Uterus (tissue), 4 donors: Measurements from ENCODE around the gene LCN9. TPM values are rescaled to one million over a fixed set of nuclear protein-coding genes. Genes with fewer than 3 reads are reported as not detected.
"Not testable (repeated sequence)": the region's sequence is repeated elsewhere in the genome, so short reads cannot be mapped to it uniquely, and the experiment has no call there.

Source experiments
- DNase-seq, 2 donors: peaks; one replicate each; pipeline ENCODE4 v3.0.0-alpha.2; 2019 to 2020
- H3K27ac ChIP-seq, 2 donors: fragments of 200-600 bp; sonication (generic); 1 replicate in 1 of 2; 2 replicates in 1 of 2; pipeline ENCODE4 v1.5.1; 2016 to 2018
- H3K27me3 ChIP-seq, 2 donors: fragments of 200-600 bp; sonication (generic); one replicate each; pipeline ENCODE4 v1.5.1; 2018 to 2019; ENCODE audit warnings: control low read depth in 1 of 2
- H3K36me3 ChIP-seq, 2 donors: fragments of 200-600 bp; sonication (generic); one replicate each; pipeline ENCODE4 v1.5.1; 2019; ENCODE audit warnings: control low read depth in 1 of 2
- H3K4me1 ChIP-seq, 2 donors: fragments of 200-600 bp; sonication (generic); one replicate each; pipeline ENCODE4 v1.5.1; 2018 to 2019; ENCODE audit warnings: control low read depth in 1 of 2
- H3K4me3 ChIP-seq, 2 donors: fragments of 200-600 bp; sonication (generic); 1 replicate in 1 of 2; 2 replicates in 1 of 2; pipeline ENCODE4 v1.5.1; 2018 to 2019; ENCODE audit warnings: mild to moderate bottlenecking in 1 of 2
- H3K9me3 ChIP-seq, 2 donors: fragments of 200-600 bp; sonication (generic); one replicate each; pipeline ENCODE4 v1.5.1; 2019; ENCODE audit warnings: control low read depth in 1 of 2
- CTCF ChIP-seq, 4 experiments: fragments of 200-600 bp in 2 of 4; fragments of 450-650 bp in 2 of 4; sonication (generic) in 2 of 4; IDR thresholded peaks; one replicate each; pipeline ENCODE4 v1.5.1; 2016 to 2019; ENCODE audit warnings: antibody characterized with exemption in 4 of 4, mild to moderate bottlenecking in 2 of 4, moderate library complexity in 1 of 4
- POLR2A ChIP-seq, 2 donors: fragments of 450-650 bp; IDR thresholded peaks; one replicate each; pipeline ENCODE4 v1.6.1; 2016; ENCODE audit warnings: antibody characterized with exemption in 2 of 2, mild to moderate bottlenecking in 1 of 2, moderate library complexity in 1 of 2
- intact Hi-C: fragments of 100-400 bp; cut with DNase I; formaldehyde crosslinking; loops from one replicate; pipeline ENCODE4 v1.15.1; 2023; ENCODE audit warnings: low total_unique reads
- total RNA-seq, 4 donors: library from RNA; depleted of rRNA in 3 of 4; stranded (reverse); fragments of >200 nt in 3 of 4; gene quantifications; one replicate each; pipeline versions ENCODE4 v1.1.0 to v1.2.4, GENCODE V29; 2014 to 2023
- donor health status: DM: yes; HTN: yes; CAD: no.

Gene LCN9
- total RNA-seq, 4 donors from 2014 or later: not detected

- Histone ChIP-seq H3K27ac (no peak overlapping the region), H3K4me3 (no peak overlapping the region), H3K4me1 (no peaks in the 10 kb centered on the region), H3K27me3 (no peaks in the 10 kb centered on the region), H3K9me3 (no peaks in the 10 kb centered on the region), H3K36me3 (no peaks in the 10 kb centered on the region)
- TF ChIP-seq CTCF (IDR thresholded peaks at IDR 0.05) (no peak), POLR2A (IDR thresholded peaks at IDR 0.05) (no peak)
- intact Hi-C loops: no loop called here
- no peak for DNase-seq
Measured at GRCh38 chr9:135620558-135620957, 42.6 kb upstream of the LCN9 start.

DNA sequence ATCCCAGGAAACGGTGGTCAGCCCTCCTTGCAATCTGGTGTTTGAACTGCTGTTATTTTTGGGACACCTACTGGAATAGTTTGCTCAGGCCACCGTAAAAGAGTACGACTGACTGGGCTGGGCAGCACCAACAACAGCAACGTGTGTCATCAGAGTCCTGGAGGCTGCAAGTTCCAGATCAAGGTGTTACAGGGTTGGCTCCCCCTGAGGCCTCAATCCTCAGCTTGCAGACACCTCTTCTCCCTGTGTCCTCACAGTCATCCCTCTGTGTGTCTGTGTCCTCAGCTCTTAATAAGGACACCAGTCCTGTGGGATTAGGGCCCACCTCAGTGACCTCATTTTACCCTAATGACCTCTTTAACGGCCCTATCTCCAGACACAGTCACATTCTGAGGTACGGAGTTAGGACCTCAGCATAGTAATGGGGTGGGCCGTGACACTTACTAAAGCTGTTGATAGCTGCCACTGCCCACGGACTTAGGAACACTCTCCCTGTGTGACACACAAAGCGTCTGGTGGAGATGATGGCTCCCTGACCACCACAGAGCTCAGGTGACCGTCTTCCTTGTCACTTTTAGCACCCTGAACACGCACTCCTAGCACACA lies 40.6 kb upstream of the LCN9 start:
- no peaks in the 10 kb centered on the region for H3K9me3 ChIP-seq
- no peak overlapping the region for H3K27ac ChIP-seq
- H3K27me3 ChIP-seq: no peaks in the 10 kb centered on the region

DNA sequence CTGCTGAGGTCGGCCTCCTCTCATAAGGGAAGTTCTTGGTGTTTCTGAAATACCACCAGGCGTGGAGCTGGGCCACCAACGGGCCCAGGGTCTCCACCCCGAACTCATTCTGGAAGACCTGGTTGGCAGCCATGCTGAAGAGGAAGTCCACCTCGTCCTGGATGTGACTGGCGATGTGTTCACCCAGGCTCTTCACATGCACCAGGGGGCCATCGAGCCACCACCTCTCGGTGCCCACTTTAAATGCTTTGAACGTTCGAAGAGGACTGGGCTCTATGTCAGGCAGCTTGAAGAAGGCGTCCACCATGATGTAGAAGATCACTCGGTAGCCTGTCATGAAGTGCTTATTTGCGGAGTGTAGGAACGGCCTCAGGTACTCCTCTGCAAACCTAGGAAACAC lies 38.8 kb upstream of the LCN9 start:
- no peak for DNase-seq
- Histone ChIP-seq H3K36me3 (no peaks in the 10 kb centered on the region), H3K4me3 (no peak overlapping the region), H3K9me3 (peaks cover 0 to 10% of the 10 kb centered on the region in 2 donors), H3K4me1 (no peaks in the 10 kb centered on the region), H3K27me3 (no peaks in the 10 kb centered on the region), H3K27ac (no peak overlapping the region)
- intact Hi-C loops: no loop called here
- TF ChIP-seq CTCF (IDR thresholded peaks at IDR 0.05) (no peak), POLR2A (IDR thresholded peaks at IDR 0.05) (no peak)

More for the DNA sequence above, 40.6 kb upstream of the LCN9 start:
- DNase-seq: no peak
- Histone ChIP-seq H3K36me3 (no peaks in the 10 kb centered on the region), H3K4me1 (no peaks in the 10 kb centered on the region), H3K4me3 (no peak overlapping the region)
- TF ChIP-seq CTCF (IDR thresholded peaks at IDR 0.05) (no peak), POLR2A (IDR thresholded peaks at IDR 0.05) (no peak)
- intact Hi-C loops: no loop called here

- no peaks in the 10 kb centered on the region for H3K27me3 ChIP-seq
- H3K4me3 ChIP-seq: no peak overlapping the region
- TF ChIP-seq POLR2A (IDR thresholded peaks at IDR 0.05) (no peak), CTCF (IDR thresholded peaks at IDR 0.05) (no peak)
- no peaks in the 10 kb centered on the region for H3K36me3 ChIP-seq
- H3K9me3 ChIP-seq: peaks cover 0 to 10% of the 10 kb centered on the region in 2 donors
- H3K4me1 ChIP-seq: no peaks in the 10 kb centered on the region
- no peak overlapping the region for H3K27ac ChIP-seq
- DNase-seq: no peak
- intact Hi-C loops: no loop called here
Measured at GRCh38 chr9:135632841-135633240, 30.3 kb upstream of the LCN9 start.

DNA sequence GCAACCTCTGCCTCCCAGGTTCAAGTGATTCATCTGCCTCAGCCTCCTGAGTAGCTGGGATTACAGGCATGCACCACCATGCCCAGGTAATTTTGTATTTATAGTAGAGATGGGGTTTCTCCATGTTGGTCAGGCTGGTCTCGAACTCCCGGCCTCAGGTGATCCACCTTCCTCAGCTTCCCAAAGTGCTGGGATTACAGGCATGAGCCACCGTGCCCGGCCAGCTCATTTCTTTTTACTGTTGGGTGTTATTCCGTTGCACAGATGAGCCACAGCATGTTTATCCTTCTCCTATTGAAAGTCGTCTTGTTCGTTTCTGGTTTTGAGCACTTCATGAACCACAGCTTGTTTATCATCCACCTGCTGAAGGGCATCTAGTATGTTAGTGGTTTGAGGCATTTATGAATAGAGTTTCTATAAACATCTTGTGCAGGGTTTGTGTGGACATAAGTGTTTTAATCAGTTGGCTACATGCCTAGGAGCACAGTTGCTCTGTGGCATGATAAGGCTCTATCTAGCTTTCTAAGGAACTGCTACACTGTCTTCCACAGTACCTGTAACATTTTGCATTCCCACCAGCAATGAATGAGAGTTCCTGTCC lies 26.1 kb upstream of the LCN9 start:
- H3K4me3 ChIP-seq, H3K4me1 ChIP-seq, H3K27me3 ChIP-seq, H3K27ac ChIP-seq, intact Hi-C loops, H3K36me3 ChIP-seq, DNase-seq, H3K9me3 ChIP-seq: not testable (repeated sequence)
